Measurements from ENCODE around the gene PTPRK.

The PTPRK gene

DNA sequence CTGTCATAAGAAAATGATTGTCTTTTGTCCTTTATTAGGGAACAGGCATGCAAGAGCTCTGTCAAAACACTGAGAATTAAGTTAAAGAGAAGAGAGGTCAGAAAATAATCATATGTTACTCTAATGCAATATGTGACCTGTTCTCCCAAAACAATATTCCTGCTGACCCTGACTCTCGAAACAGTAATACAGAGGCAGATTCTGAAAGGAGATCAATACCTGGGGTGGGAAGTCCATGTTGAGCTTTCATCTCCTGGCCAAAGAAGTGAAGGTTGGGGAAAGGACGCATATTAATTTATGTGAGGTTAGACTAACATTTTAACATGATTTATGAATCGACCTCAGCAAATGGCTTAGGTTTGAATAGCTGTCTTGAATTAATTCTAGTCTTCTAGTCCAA, 243.0 kb downstream of the PTPRK start:
- intact Hi-C loops (cut with DNase I): no loop called here
- DNase-seq: no peak

DNA sequence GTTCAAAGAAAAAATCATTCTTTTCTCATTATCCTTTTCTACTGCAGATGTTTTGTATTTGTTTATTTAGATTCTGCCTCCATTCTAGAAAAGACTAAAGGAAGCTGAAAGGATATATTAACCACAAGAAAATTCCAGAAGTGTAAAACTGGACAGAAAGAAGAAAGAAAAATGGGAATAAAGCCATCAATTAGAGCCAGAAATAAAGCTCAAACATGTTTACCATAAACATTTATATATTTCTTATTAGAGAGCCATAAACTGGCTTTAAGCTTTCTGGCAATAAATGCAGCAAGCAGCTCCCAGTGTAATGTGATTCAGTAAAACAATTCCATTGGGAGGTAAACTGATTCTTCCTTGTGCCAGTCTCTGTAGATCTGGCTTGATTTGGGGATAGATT, 244.1 kb downstream of the PTPRK start:
- DNase-seq: no peak

DNA sequence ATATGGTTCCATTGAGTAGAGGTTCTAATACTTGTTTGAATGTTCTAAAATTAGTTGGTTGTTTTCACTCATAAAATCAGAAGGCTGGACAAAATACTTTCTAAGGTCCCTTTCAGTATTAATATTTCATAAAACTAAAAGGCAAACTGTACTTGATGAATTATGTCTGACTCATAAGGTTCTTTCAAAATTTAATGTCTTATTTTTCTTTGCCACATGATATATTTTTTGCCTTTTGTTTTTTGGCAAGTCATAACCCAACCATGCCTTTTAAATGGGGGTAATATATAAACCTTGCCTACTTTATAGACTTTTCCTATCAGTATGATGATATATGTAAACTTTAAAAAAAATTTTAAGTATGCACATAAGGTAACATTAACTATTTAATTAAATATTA, 244.7 kb downstream of the PTPRK start:
- intact Hi-C loops (cut with DNase I): no loop called here

More for the DNA sequence above, 244.1 kb downstream of the PTPRK start:
- intact Hi-C loops (cut with DNase I): no loop called here

GRCh38 chr6:128275030-128275429, 245.4 kb downstream of the PTPRK start:
- intact Hi-C loops (cut with DNase I): no loop called here
- no peak for DNase-seq

More for the DNA sequence above, 244.7 kb downstream of the PTPRK start:
- no peak for DNase-seq

DNA sequence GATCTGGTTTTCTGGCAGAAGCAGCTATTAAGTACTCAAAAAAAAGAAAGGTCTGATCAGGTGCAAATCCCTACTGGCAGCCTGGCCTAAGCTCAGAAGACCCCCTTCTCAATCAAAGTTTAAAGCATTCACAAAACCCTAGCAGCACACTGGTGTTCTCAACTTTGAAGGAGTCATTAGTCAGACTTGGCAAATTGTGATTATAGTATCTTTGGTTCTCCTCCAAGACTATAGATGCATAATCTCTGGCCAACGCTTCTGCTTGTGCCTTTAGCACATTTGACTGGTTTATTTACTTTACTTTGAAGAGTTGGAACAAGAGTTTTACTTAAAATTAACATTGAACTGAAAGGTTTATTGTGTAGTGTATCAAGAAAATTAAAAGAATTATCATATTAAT, 248.9 kb downstream of the PTPRK start:
- intact Hi-C loops (cut with DNase I): no loop called here
- DNase-seq: no peak

- DNase-seq: no peak
- intact Hi-C loops (cut with DNase I): no loop called here
These were observed 249.4 kb downstream of the PTPRK start for GRCh38 chr6:128271011-128271410.

GRCh38 chr6:128266946-128267345, 253.5 kb downstream of the PTPRK start:
- DNase-seq: no peak
- intact Hi-C loops (cut with DNase I): no loop called here

- intact Hi-C loops (cut with DNase I): no loop called here
- no peak for DNase-seq
These were observed 254.7 kb downstream of the PTPRK start for GRCh38 chr6:128265706-128266105.

GRCh38 chr6:128259730-128260685, 260.4 kb downstream of the PTPRK start:
- intact Hi-C loops (cut with DNase I): no loop called here
- no peak for DNase-seq

DNA sequence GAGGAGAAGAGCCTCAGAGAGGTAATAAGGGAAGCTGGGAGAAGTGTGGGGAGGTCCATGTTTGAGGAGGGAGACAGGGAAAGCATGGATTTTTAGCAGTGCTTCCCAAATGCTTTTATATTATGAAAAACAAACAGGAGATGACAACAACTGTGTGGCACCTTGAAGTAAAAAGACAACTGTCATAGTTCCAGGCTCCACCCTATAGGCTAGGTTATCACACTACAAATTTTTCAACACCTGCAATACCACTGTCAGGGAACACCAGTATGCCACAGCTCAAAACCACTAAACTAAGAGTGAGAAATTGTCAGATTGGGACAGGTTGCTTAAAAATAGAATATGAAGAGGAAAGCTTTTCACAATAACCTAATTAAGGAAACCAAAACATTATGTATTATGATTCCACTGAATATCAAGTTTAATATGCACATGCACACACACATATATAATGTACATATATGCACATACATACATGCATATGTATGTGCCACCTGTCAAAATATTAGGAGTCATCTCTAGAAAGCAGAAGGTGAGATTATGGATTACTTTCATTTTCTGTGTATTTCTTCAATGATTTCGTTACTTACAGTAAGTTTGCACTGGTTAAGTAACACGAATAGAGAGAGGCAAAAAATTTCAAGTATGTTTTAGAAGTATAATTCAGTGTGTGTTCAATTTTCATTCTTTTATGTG, 261.2 kb downstream of the PTPRK start:
- DNase-seq: no peak
- intact Hi-C loops (cut with DNase I): no loop called here

GRCh38 chr6:128256095-128256494, 264.3 kb downstream of the PTPRK start:
- no peak for DNase-seq
- intact Hi-C loops (cut with DNase I): no loop called here

DNA sequence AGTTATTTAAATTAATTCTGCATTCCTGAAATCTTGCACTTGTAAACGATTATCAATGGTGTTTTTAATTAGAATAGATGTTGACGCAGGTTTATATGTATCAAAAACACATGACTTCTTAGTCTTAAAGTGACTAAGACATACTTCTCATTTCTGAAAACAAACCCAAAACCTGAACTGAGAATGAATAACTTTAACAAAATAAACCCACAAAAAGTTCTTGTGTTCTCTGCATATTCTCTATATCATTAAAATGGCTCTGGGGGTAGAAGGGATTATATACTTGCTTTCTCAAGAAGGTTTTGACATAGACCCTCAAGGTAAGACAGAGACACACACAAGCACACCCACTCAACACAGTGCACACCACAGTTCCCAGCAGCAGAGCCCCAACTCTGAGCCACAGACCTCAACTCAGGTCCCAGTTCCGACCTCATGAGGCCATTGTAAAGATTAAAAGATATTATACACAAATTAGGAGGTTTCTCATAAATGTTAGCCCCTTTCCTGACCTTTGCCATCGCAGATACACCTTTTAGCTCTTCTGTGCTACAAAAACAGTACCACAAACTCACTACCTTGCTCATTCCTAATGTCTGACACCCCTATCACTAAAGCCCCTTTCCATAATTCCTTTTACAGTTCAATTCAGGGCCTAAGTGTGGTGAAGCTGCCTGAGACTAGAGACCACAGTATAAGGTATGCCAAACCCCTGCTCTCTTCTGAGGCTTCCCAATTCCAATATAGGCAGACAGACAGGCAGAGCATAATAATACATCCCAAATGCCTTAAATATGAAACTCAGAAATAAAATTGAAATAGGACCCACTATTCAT, 267.8 kb downstream of the PTPRK start:
- intact Hi-C loops (cut with DNase I): no loop called here
- no peak for DNase-seq

DNA sequence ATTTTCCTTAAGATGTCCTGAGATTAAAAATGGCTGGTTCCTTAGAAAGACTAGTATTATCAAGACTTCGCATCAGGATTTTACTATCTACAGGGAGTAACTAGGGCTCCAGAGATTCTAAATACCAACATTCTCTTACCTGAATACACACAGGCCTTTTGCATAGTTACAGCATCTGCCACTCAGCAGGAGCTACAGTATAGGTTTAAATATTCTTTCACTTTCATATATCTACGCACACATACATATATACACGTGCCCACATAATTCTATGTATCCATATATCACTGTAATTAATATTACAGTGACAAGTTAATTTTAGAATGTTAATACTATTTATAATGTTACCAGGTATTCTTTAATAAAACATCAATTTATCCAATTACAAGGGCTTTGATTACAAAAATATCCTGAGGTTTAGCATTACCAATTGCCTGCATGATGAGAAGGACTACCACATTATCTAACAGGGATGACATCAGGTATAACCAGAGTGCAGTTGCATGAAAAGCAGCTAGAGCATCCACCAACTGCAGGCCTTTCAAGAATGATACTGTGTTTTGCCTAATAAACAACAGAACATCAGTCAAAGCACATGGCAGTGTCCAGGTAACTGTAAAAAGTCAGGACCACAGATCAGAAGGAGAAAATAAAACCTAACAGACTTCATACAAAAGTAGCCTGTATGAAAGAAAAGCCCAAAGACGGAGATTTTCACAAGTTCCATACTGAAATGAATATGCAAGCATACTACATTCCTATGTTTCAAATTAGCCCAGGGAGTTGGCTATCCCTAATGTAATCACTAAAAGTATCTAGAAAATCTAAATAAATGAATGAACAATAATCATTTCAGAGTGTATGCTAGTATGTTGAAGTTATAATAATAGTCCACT, 268.7 kb downstream of the PTPRK start:
- intact Hi-C loops (cut with DNase I): no loop called here
- DNase-seq: no peak

DNA sequence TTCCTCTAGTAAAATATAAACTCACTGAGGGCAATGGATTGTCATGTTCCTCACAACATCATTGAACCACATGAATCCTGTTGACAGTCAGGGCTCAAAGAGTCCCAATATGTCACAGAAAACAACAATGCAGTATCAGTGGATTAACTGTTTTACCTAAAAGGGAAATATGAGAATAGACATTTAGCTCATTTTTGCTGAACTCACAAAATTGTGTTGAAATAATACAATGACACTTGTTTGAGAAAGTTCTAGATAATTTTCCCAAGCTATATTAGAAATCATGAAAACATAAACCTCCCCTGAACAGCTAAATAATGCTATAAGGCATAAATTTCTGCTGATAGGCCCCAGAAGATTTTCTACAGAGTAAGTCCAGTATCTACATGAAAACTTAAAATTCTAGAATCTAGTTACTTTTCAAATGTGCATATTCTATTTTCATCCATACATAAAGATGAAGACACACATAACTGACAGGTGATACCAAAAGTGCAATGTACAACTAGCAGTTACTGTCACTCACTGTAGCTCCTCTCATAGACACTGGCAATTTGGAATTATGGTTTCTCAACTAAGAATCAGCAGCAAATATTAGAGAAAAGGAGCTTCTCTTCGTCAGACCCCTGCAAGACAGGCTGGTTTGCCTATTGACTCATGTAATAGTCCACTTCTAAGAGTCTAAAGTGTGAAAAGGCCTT, 269.9 kb downstream of the PTPRK start:
- no peak for DNase-seq
- intact Hi-C loops (cut with DNase I): no loop called here

- intact Hi-C loops (cut with DNase I): no loop called here
- DNase-seq: no peak
These were observed 271.0 kb downstream of the PTPRK start for GRCh38 chr6:128249429-128249828.

DNA sequence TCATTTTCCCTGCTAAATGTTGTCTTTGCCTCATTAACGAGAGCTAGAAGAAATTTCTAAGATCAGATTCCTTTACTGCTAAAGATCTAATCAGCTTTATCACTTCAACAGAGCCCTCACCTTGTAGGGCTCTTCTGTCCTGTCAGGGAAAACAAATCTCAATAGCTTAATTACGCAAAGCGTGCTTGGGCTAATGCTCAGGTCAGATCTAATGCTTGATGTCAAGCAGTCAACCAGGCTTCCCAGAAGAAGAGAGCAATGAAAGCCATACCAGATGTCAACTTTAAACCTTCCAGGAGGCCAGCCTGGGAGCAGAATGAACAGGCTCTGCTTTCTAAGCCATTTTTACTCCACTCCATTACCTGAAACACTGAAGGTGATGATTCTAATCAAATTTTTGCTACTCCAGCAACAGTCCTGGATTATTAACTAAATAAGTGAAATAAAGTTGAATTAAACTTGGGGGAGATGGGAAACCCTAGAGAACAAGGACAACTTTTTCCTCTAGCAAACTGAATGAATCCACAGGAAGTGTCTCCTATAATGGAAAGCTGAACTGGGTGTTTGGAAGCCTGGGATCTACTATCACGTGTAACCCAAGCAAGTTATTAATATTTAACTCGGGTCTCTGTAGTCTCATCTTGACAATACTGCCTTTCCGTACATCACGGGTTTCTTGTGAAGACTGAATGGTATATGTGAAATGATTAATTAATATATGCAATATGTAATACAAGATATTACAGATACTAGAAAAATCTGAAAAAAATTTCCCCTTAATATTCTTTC, 273.7 kb downstream of the PTPRK start:
- no peak for DNase-seq

DNA sequence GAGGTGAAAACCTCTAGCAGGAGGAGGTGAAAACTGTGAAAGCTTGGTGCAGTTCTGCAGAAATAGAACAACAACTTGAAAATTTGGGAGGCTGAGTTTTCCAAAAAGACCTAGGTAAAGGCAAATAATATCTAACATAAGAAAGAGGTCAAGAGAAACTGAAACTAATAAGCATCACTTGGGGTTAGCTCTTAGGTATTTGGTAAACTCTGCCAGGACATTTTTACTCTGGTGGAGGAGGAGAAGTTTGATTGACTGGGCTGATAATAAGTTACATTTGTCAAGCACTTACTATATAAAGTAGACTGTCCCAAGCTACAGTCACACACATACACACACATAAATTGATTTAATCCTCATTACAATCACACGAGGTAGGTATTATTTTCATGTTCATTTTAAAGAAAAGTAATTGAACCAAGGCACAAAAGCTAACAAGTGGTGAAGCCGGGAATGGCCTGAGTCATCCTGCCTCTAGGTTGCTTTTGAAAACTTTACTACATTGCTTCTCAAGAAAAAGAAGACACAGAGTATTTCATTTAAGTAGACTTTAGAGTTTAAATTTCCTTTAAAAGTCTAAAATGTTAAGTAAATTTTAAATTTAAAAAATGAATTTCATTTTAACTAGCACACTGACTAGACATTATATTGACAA, 275.5 kb downstream of the PTPRK start:
- no peak for DNase-seq
- intact Hi-C loops (cut with DNase I): no loop called here

More for the DNA sequence above, 273.7 kb downstream of the PTPRK start:
- intact Hi-C loops (cut with DNase I): no loop called here
